PFSK-1 (cell line): Measurements from ENCODE around the gene CCDC127.

Experiments used
- POLR2AphosphoS5 ChIP-seq: IDR thresholded peaks from 2 replicates; pipeline ENCODE4 v1.6.1; 2012; ENCODE audit warnings: low read depth, mild to moderate bottlenecking, control low read depth, low read length, moderate library complexity
- SIN3A ChIP-seq: IDR thresholded peaks from 2 replicates; pipeline ENCODE4 v1.6.1; 2012; ENCODE audit warnings: mild to moderate bottlenecking, low read length, moderate library complexity, borderline replicate concordance; ENCODE audit not compliant: insufficient read depth
- TAF1 ChIP-seq: IDR thresholded peaks from 2 replicates; pipeline ENCODE4 v1.6.1; 2012; ENCODE audit warnings: low read length, control low read depth, borderline replicate concordance; ENCODE audit not compliant: insufficient read depth

- no peak for TF ChIP-seq POLR2AphosphoS5
- TF ChIP-seq TAF1: no peak
- no peak for TF ChIP-seq SIN3A
Observed at GRCh38 chr5:157126-157715, 60.7 kb downstream of the CCDC127 start.
